ENCODE results near the gene ZDHHC12.

DNA sequence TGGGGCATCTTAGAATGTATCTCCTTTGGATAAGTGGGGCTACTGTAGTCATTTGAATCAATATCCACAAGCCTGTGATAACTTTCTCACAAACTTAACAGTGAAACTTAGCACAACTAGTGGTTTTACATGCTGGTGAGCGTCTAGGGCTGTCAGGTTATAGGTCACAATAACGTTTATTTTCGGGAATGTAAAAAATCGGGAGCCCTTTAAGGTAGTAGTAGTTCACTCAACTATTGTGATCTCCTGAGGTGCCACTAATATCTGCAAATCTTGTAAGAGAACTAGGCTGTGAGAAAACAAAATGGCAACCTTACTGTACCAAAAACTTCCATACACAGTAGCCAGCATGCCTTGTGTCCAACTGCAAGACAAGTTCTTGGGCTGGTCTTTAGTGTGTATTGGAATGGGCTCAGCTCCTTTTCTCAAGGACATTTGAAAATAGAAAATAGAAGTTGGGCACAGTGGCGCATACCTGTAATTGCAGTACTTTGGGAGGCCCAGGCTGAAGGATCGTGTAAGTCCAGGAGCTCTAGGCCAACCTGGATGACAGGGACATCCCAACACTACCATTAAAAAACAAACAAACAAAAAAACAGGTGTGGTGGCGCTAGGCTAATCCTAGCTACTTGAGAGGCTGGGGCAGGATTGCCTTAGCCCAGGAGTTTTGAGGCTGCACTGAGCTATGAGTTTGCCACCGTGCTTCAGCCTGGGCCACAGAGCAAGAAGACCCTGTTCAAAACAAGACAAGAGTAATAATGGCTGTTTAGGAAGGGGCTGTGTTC lies 26.8 kb downstream of the ZDHHC12 start:
- TF ChIP-seq, protein P1, sequence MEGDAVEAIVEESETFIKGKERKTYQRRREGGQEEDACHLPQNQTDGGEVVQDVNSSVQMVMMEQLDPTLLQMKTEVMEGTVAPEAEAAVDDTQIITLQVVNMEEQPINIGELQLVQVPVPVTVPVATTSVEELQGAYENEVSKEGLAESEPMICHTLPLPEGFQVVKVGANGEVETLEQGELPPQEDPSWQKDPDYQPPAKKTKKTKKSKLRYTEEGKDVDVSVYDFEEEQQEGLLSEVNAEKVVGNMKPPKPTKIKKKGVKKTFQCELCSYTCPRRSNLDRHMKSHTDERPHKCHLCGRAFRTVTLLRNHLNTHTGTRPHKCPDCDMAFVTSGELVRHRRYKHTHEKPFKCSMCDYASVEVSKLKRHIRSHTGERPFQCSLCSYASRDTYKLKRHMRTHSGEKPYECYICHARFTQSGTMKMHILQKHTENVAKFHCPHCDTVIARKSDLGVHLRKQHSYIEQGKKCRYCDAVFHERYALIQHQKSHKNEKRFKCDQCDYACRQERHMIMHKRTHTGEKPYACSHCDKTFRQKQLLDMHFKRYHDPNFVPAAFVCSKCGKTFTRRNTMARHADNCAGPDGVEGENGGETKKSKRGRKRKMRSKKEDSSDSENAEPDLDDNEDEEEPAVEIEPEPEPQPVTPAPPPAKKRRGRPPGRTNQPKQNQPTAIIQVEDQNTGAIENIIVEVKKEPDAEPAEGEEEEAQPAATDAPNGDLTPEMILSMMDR (IDR thresholded peaks at IDR 0.05; ENCODE audit: extremely low read depth in 1 of 2, insufficient read depth in 1 of 2, low read depth in 1 of 2, low read length in 2 of 2): no peak
- TF ChIP-seq POLR2A (IDR thresholded peaks at IDR 0.05; ENCODE audit: low read depth, low read length): peak; percentile 58
